Measurements from ENCODE around the gene CCDC158.

DNA sequence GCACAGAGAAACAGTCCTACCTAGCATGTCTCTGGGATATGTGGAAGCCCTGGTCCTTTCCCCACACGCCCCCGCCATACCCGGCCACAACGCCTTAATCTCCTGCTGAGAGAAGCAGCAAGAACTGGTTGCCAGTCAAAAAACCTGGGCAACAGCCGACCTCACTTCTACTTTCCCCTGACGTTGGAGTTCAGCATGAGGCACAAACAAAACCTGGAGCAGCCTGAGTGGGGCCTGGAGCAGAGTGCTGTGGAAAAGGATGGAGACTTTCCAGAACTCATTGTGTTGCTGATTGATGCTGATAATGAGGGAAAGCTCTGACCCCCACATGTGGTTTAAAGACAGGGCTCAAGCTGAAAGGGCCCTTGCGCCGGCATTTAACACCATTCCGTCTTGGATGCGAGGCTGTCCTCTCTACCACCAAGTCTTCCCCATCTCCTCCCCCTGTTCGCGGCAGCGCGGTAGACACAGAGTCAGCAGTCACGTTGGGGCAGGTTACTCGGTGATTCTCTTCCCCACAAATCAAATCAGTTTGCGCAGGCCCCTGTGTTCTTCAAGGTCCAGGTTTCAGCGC lies 666 bp downstream of the CCDC158 start:
- TF ChIP-seq, protein P1, sequence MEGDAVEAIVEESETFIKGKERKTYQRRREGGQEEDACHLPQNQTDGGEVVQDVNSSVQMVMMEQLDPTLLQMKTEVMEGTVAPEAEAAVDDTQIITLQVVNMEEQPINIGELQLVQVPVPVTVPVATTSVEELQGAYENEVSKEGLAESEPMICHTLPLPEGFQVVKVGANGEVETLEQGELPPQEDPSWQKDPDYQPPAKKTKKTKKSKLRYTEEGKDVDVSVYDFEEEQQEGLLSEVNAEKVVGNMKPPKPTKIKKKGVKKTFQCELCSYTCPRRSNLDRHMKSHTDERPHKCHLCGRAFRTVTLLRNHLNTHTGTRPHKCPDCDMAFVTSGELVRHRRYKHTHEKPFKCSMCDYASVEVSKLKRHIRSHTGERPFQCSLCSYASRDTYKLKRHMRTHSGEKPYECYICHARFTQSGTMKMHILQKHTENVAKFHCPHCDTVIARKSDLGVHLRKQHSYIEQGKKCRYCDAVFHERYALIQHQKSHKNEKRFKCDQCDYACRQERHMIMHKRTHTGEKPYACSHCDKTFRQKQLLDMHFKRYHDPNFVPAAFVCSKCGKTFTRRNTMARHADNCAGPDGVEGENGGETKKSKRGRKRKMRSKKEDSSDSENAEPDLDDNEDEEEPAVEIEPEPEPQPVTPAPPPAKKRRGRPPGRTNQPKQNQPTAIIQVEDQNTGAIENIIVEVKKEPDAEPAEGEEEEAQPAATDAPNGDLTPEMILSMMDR (IDR thresholded peaks at IDR 0.05; ENCODE audit: extremely low read depth in 1 of 2, insufficient read depth in 1 of 2, low read depth in 1 of 2, low read length in 2 of 2): no peak
- TF ChIP-seq POLR2A (IDR thresholded peaks at IDR 0.05; ENCODE audit: low read depth, low read length) (no peak), POLR2AphosphoS5 (IDR thresholded peaks at IDR 0.05; ENCODE audit: insufficient read depth, low read depth, low read length) (no peak)

All from endothelial cell of umbilical vein (primary cell).